CD4-positive, alpha-beta memory T cell (primary cell): ENCODE results near the gene EXOC6B. TPM values are rescaled to one million over a fixed set of nuclear protein-coding genes. Genes with fewer than 3 reads are reported as not detected.

Experiments
- CTCF ChIA-PET: fragments of 350-600 bp; sonication (Branson Sonifier 250); formaldehyde crosslinking; loops from one replicate; lab custom pipeline; 2021; ENCODE audit warnings: inconsistent platforms; ENCODE audit not compliant: partially characterized antibody; lab: Charles Lee
- POLR2A ChIA-PET: fragments of 350-600 bp; sonication (Branson Sonifier 250); formaldehyde crosslinking; loops from one replicate; lab custom pipeline; 2021; ENCODE audit not compliant: partially characterized antibody; lab: Charles Lee
- DNase-seq, 5 donors: peaks; one replicate each; pipeline versions ENCODE4 v3.0.0 to v3.0.0-alpha.2; 2020 to 2022; ENCODE audit warnings: mixed read lengths in 1 of 5
- H3K27ac ChIP-seq: one replicate; pipeline ENCODE4 v1.7.0; 2013; ENCODE audit warnings: low read depth, low read length
- H3K27me3 ChIP-seq: 2 replicates; pipeline ENCODE4 v1.7.0; 2013; ENCODE audit warnings: mild to moderate bottlenecking, low read length, moderate library complexity; ENCODE audit not compliant: insufficient read depth
- H3K36me3 ChIP-seq: 2 replicates; pipeline ENCODE4 v1.7.0; 2013; ENCODE audit warnings: mild to moderate bottlenecking, low read length, moderate library complexity; ENCODE audit not compliant: insufficient read depth
- H3K4me1 ChIP-seq: 2 replicates; pipeline ENCODE4 v1.7.0; 2013; ENCODE audit warnings: mild to moderate bottlenecking, low read length, moderate library complexity; ENCODE audit not compliant: insufficient read depth
- H3K4me3 ChIP-seq, 2 donors: one replicate each; pipeline ENCODE4 v1.7.0; 2013; ENCODE audit warnings: low read length in 2 of 2, mild to moderate bottlenecking in 1 of 2
- H3K9me3 ChIP-seq, 2 donors: one replicate each; pipeline ENCODE4 v1.7.0; 2013; ENCODE audit warnings: low read length in 2 of 2, control low read depth in 1 of 2; ENCODE audit not compliant: control insufficient read depth in 1 of 2
- H3K27ac Mint-ChIP-seq, 7 donors: one replicate each; pipeline ENCODE4 v1.8.0; 2020 to 2021; ENCODE audit warnings: mixed read lengths in 7 of 7, mild to moderate bottlenecking in 6 of 7, inconsistent platforms in 3 of 7, moderate library complexity in 3 of 7
- H3K27me3 Mint-ChIP-seq, 2 donors: one replicate each; pipeline ENCODE4 v1.8.0; 2020 to 2021; ENCODE audit warnings: mixed read lengths in 2 of 2
- H3K36me3 Mint-ChIP-seq, 2 donors: one replicate each; pipeline ENCODE4 v1.8.0; 2020 to 2021; ENCODE audit warnings: mixed read lengths in 2 of 2, inconsistent platforms in 1 of 2, mild to moderate bottlenecking in 1 of 2
- H3K4me1 Mint-ChIP-seq, 4 donors: one replicate each; pipeline ENCODE4 v1.8.0; 2020 to 2021; ENCODE audit warnings: mixed read lengths in 4 of 4, mild to moderate bottlenecking in 1 of 4
- H3K4me3 Mint-ChIP-seq, 8 donors: one replicate each; pipeline ENCODE4 v1.8.0; 2020 to 2021; ENCODE audit warnings: mixed read lengths in 8 of 8, mild to moderate bottlenecking in 7 of 8, moderate library complexity in 6 of 8, inconsistent platforms in 3 of 8
- H3K9me3 Mint-ChIP-seq, 8 donors: one replicate each; pipeline ENCODE4 v1.8.0; 2020 to 2021; ENCODE audit warnings: mixed read lengths in 8 of 8, mild to moderate bottlenecking in 5 of 8, inconsistent platforms in 3 of 8, moderate library complexity in 1 of 8
- intact Hi-C: fragments of 100-400 bp; cut with micrococcal nuclease; formaldehyde crosslinking; loops from one replicate; pipeline ENCODE4 v1.15.1; 2023
- polyA plus RNA-seq, 2 donors: library from polyadenylated mRNA; unstranded; fragments of 300-500 nt; fragmentation: Illumina TruSeq; gene quantifications; one replicate each; pipeline ENCODE4 v1.2.3, GENCODE V29; 2021
- total RNA-seq, 2 experiments: library from RNA; stranded (reverse); gene quantifications; one replicate each; pipeline ENCODE4 v1.2.3, GENCODE V29; 2021

Gene EXOC6B
- total and polyA plus RNA-seq, 4 experiments from 2014 or later = 1.3 to 19.8 (median 10.7) TPM

GRCh38 chr2:72142570-72143440 lies 683.0 kb downstream of the EXOC6B start:
- ChIA-PET CTCF (no interaction called here), POLR2A (no interaction called here)
- intact Hi-C loops = no loop called here

GRCh38 chr2:72141881-72142451 lies 683.9 kb downstream of the EXOC6B start:
- H3K27ac Mint-ChIP-seq = no peak overlapping the region
- peaks cover 7 to 23% (median 15%) of the 10 kb centered on the region in 4 donors for H3K4me1 Mint-ChIP-seq
- no peaks in the 10 kb centered on the region for H3K9me3 ChIP-seq
- H3K27me3 ChIP-seq = peaks cover 13% of the 10 kb centered on the region
- peaks cover 0 to 9% (median 3%) of the 10 kb centered on the region in 8 donors for H3K9me3 Mint-ChIP-seq
- H3K4me3 Mint-ChIP-seq = no peak overlapping the region
- no peak overlapping the region for H3K27ac ChIP-seq
- no peaks in the 10 kb centered on the region for H3K36me3 ChIP-seq
- H3K27me3 Mint-ChIP-seq = peaks cover 22 to 36% of the 10 kb centered on the region in 2 donors
- intact Hi-C loops = no loop called here
- H3K36me3 Mint-ChIP-seq = no peaks in the 10 kb centered on the region
- CTCF ChIA-PET = interaction anchor here (0.6 to 2.0 kb wide), 2 partner anchors 8 to 45 kb away, joined by 3 to 4 read pairs; no protein-coding TSS in a partner anchor
- no peak for DNase-seq
- POLR2A ChIA-PET = no interaction called here
- no peak overlapping the region for H3K4me3 ChIP-seq
- H3K4me1 ChIP-seq = peaks cover 21% of the 10 kb centered on the region

More at GRCh38 chr2:72142570-72143440, 683.0 kb downstream of the EXOC6B start:
- H3K9me3 Mint-ChIP-seq = peaks cover 0 to 9% (median 3%) of the 10 kb centered on the region in 8 donors
- Histone ChIP-seq H3K4me3 (no peak overlapping the region), H3K27ac (no peak overlapping the region), H3K27me3 (peaks cover 13% of the 10 kb centered on the region), H3K36me3 (no peaks in the 10 kb centered on the region), H3K4me1 (peaks cover 21% of the 10 kb centered on the region), H3K9me3 (no peaks in the 10 kb centered on the region)
- H3K27me3 Mint-ChIP-seq = peaks cover 23 to 32% of the 10 kb centered on the region in 2 donors
- peaks cover 7 to 28% (median 18%) of the 10 kb centered on the region in 4 donors for H3K4me1 Mint-ChIP-seq
- no peak for DNase-seq
- H3K4me3 Mint-ChIP-seq = peak overlapping the region in 3 of 8 donors; percentile 31 to 51 (median 38)
- no peaks in the 10 kb centered on the region for H3K36me3 Mint-ChIP-seq
- no peak overlapping the region for H3K27ac Mint-ChIP-seq

- no peak for DNase-seq
- CTCF ChIA-PET = interaction anchor here (0.6 to 2.0 kb wide), 2 partner anchors 9 to 44 kb away, joined by 3 to 4 read pairs; no protein-coding TSS in a partner anchor
These were observed 684.7 kb downstream of the EXOC6B start for GRCh38 chr2:72141032-72141645.

GRCh38 chr2:72140621-72140960 lies 685.2 kb downstream of the EXOC6B start:
- H3K4me1 ChIP-seq = peaks cover 8% of the 10 kb centered on the region
- no peaks in the 10 kb centered on the region for H3K36me3 ChIP-seq
- Mint-ChIP-seq H3K27ac (no peak overlapping the region), H3K4me3 (no peak overlapping the region), H3K36me3 (no peaks in the 10 kb centered on the region), H3K9me3 (peaks cover 0 to 2% (median 0%) of the 10 kb centered on the region in 8 donors), H3K4me1 (peaks cover 1 to 10% (median 6%) of the 10 kb centered on the region in 4 donors), H3K27me3 (peaks cover 12 to 23% of the 10 kb centered on the region in 2 donors)
- no peak for DNase-seq
- H3K9me3 ChIP-seq = no peaks in the 10 kb centered on the region
- H3K4me3 ChIP-seq = no peak overlapping the region
- CTCF ChIA-PET = interaction anchor here (2.0 kb wide), 1 partner anchor 10 kb away, joined by 4 read pairs; no protein-coding TSS in a partner anchor
- POLR2A ChIA-PET = no interaction called here
- H3K27me3 ChIP-seq = peaks cover under 1% of the 10 kb centered on the region
- intact Hi-C loops = no loop called here
- no peak overlapping the region for H3K27ac ChIP-seq

More at GRCh38 chr2:72141032-72141645, 684.7 kb downstream of the EXOC6B start:
- Mint-ChIP-seq H3K4me1 (peaks cover 2 to 15% (median 8%) of the 10 kb centered on the region in 4 donors), H3K27ac (no peak overlapping the region), H3K27me3 (peaks cover 16 to 28% of the 10 kb centered on the region in 2 donors), H3K4me3 (no peak overlapping the region), H3K36me3 (no peaks in the 10 kb centered on the region), H3K9me3 (peaks cover 0 to 2% (median 0%) of the 10 kb centered on the region in 8 donors)
- H3K9me3 ChIP-seq = no peaks in the 10 kb centered on the region
- intact Hi-C loops = no loop called here
- no peak overlapping the region for H3K27ac ChIP-seq
- peaks cover 13% of the 10 kb centered on the region for H3K4me1 ChIP-seq
- H3K36me3 ChIP-seq = no peaks in the 10 kb centered on the region
- no peak overlapping the region for H3K4me3 ChIP-seq
- POLR2A ChIA-PET = no interaction called here
- H3K27me3 ChIP-seq = peaks cover 6% of the 10 kb centered on the region

- ChIA-PET CTCF (interaction anchor here (1.1 to 2.6 kb wide), 3 partner anchors 10 to 224 kb away, joined by 3 to 8 read pairs (median 4); no protein-coding TSS in a partner anchor), POLR2A (no interaction called here)
- H3K36me3 ChIP-seq = no peaks in the 10 kb centered on the region
- H3K27ac ChIP-seq = no peak overlapping the region
- intact Hi-C loops = no loop called here
- Mint-ChIP-seq H3K27ac (no peak overlapping the region), H3K9me3 (peaks cover 0 to 2% (median 0%) of the 10 kb centered on the region in 8 donors), H3K4me3 (no peak overlapping the region), H3K36me3 (no peaks in the 10 kb centered on the region), H3K4me1 (peaks cover 0 to 5% (median 3%) of the 10 kb centered on the region in 4 donors), H3K27me3 (peaks cover 9 to 21% of the 10 kb centered on the region in 2 donors)
- DNase-seq = no peak
- H3K4me3 ChIP-seq = no peak overlapping the region
- H3K4me1 ChIP-seq = peaks cover 2% of the 10 kb centered on the region
- H3K27me3 ChIP-seq = no peaks in the 10 kb centered on the region
- no peaks in the 10 kb centered on the region for H3K9me3 ChIP-seq
These were observed 685.8 kb downstream of the EXOC6B start for GRCh38 chr2:72139874-72140620.

GRCh38 chr2:72139471-72139873 lies 686.4 kb downstream of the EXOC6B start:
- POLR2A ChIA-PET = no interaction called here
- Histone ChIP-seq H3K27me3 (no peaks in the 10 kb centered on the region), H3K4me3 (no peak overlapping the region), H3K27ac (no peak overlapping the region), H3K4me1 (no peaks in the 10 kb centered on the region), H3K9me3 (no peaks in the 10 kb centered on the region), H3K36me3 (no peaks in the 10 kb centered on the region)
- intact Hi-C loops = no loop called here
- Mint-ChIP-seq H3K4me3 (no peak overlapping the region), H3K9me3 (peaks cover 0 to 2% (median 0%) of the 10 kb centered on the region in 8 donors), H3K4me1 (peaks cover 0 to 4% (median 2%) of the 10 kb centered on the region in 4 donors), H3K36me3 (no peaks in the 10 kb centered on the region), H3K27ac (no peak overlapping the region), H3K27me3 (peaks cover 8 to 21% of the 10 kb centered on the region in 2 donors)
- CTCF ChIA-PET = interaction anchor here (1.1 to 2.6 kb wide), 2 partner anchors 11 to 224 kb away, joined by 3 to 8 read pairs; no protein-coding TSS in a partner anchor
- DNase-seq = no peak
